Measurements from ENCODE around the gene MICAL2. TPM values are rescaled to one million over a fixed set of nuclear protein-coding genes. Genes with fewer than 3 reads are reported as not detected.

Gene MICAL2
- total RNA-seq, 1 donor from 2014 or later, result 20.8 TPM

DNA sequence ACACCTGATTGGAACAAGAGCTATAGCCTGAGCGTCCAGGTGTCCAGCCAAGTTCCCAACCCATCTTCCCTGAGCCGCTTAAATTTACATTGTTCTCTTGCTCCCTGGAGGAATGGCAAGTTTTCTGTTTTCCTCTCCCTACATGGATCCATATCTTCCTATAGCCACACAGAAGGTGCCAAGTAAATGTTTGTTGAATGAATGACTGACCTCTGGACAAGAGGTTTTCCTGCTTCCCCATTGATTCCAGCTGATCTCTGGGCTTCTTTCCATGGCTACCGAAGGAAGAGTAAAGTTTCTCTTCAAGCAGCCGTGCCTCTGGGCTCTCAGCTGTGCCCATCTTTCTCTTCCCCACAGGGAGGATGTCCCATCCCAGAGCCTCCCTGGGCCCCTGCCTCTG lies 107.5 kb downstream of the MICAL2 start:
- no peaks in the 10 kb centered on the region for H3K27me3 Mint-ChIP-seq (ENCODE audit: unreplicated experiment)
- H3K9me3 Mint-ChIP-seq (ENCODE audit: unreplicated experiment), result no peaks in the 10 kb centered on the region
- DNase-seq (ENCODE audit: extremely low spot score, unreplicated experiment), result no peak
- no peak overlapping the region for H3K27ac Mint-ChIP-seq (ENCODE audit: unreplicated experiment)
- H3K4me3 Mint-ChIP-seq (ENCODE audit: unreplicated experiment), result no peak overlapping the region
- TF ChIP-seq, protein P1, sequence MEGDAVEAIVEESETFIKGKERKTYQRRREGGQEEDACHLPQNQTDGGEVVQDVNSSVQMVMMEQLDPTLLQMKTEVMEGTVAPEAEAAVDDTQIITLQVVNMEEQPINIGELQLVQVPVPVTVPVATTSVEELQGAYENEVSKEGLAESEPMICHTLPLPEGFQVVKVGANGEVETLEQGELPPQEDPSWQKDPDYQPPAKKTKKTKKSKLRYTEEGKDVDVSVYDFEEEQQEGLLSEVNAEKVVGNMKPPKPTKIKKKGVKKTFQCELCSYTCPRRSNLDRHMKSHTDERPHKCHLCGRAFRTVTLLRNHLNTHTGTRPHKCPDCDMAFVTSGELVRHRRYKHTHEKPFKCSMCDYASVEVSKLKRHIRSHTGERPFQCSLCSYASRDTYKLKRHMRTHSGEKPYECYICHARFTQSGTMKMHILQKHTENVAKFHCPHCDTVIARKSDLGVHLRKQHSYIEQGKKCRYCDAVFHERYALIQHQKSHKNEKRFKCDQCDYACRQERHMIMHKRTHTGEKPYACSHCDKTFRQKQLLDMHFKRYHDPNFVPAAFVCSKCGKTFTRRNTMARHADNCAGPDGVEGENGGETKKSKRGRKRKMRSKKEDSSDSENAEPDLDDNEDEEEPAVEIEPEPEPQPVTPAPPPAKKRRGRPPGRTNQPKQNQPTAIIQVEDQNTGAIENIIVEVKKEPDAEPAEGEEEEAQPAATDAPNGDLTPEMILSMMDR (IDR thresholded peaks at IDR 0.05), result no peak
- H3K36me3 Mint-ChIP-seq (ENCODE audit: unreplicated experiment), result peaks cover 7% of the 10 kb centered on the region
- peaks cover 23% of the 10 kb centered on the region for H3K4me1 Mint-ChIP-seq (ENCODE audit: unreplicated experiment)

DNA sequence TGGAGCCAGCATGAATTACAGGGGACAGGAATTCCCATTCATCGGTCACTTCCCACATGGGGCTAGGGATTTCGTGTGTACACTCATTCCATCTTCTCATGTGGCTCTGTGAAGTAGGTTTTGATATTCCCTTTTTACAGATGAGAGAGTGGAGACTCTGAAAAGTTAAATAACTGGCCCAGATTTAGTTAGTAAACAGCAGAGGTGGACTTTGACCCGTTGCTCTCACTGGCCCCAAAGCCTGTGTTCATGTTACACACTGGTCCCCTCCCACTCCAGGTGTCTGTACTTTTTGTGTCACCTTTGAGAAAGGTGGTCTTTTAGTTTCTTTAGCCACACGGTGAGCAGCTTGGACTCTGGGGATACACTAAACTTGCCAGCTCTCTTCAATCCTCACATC lies 108.5 kb downstream of the MICAL2 start:
- H3K4me3 Mint-ChIP-seq (ENCODE audit: unreplicated experiment), result no peak overlapping the region
- no peaks in the 10 kb centered on the region for H3K27me3 Mint-ChIP-seq (ENCODE audit: unreplicated experiment)
- H3K9me3 Mint-ChIP-seq (ENCODE audit: unreplicated experiment), result no peaks in the 10 kb centered on the region
- H3K4me1 Mint-ChIP-seq (ENCODE audit: unreplicated experiment), result peaks cover 14% of the 10 kb centered on the region
- TF ChIP-seq, protein P1 (IDR thresholded peaks at IDR 0.05), result no peak
- no peak for DNase-seq (ENCODE audit: extremely low spot score, unreplicated experiment)
- H3K27ac Mint-ChIP-seq (ENCODE audit: unreplicated experiment), result no peak overlapping the region
- peaks cover 7% of the 10 kb centered on the region for H3K36me3 Mint-ChIP-seq (ENCODE audit: unreplicated experiment)

DNA sequence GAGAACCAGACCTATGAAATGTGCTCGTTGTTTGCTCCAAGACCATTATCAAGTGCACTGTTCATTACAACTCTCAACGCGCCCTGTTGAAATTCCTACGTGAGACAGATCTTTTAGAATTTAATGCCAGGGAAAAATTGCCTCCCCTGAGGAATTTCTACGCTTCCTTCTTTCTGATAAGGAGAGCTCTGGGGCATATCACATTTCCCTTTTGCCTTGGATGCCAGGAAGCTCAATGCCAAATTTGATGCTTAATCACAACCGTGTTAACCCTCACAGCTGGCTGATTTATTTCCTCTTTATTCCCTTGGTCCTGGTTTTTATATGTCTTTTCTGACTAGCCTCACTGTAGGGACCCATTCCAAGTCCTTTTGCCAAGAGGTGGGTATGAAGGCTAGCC lies 109.4 kb downstream of the MICAL2 start:
- peaks cover 18% of the 10 kb centered on the region for H3K4me1 Mint-ChIP-seq (ENCODE audit: unreplicated experiment)
- no peaks in the 10 kb centered on the region for H3K9me3 Mint-ChIP-seq (ENCODE audit: unreplicated experiment)
- H3K4me3 Mint-ChIP-seq (ENCODE audit: unreplicated experiment), result no peak overlapping the region
- DNase-seq (ENCODE audit: extremely low spot score, unreplicated experiment), result no peak
- H3K36me3 Mint-ChIP-seq (ENCODE audit: unreplicated experiment), result peaks cover 7% of the 10 kb centered on the region
- TF ChIP-seq, protein P1 (IDR thresholded peaks at IDR 0.05), result no peak
- no peak overlapping the region for H3K27ac Mint-ChIP-seq (ENCODE audit: unreplicated experiment)
- no peaks in the 10 kb centered on the region for H3K27me3 Mint-ChIP-seq (ENCODE audit: unreplicated experiment)

DNA sequence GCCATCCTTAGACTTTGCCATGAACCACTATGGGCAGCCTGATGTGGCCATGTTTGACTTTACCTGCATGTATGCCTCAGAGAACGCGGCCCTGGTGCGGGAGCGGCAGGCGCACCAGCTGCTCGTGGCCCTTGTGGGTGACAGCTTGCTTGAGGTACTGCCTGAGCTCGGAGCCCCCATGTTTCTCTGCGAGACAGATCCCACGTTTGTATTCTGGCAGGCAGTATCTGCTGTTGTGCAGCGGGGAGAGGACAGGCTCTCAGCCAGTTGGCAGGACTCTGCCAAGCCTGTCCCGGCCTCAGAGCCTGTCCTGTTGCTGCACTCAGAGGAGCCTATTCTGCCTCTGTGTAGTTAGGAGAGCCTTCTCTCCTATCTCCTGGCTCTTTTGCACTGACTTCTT lies 109.9 kb downstream of the MICAL2 start:
- Mint-ChIP-seq H3K27ac (ENCODE audit: unreplicated experiment) (no peak overlapping the region), H3K9me3 (ENCODE audit: unreplicated experiment) (no peaks in the 10 kb centered on the region), H3K4me3 (ENCODE audit: unreplicated experiment) (no peak overlapping the region), H3K4me1 (ENCODE audit: unreplicated experiment) (peaks cover 15% of the 10 kb centered on the region), H3K27me3 (ENCODE audit: unreplicated experiment) (no peaks in the 10 kb centered on the region), H3K36me3 (ENCODE audit: unreplicated experiment) (peaks cover 7% of the 10 kb centered on the region)
- no peak for DNase-seq (ENCODE audit: extremely low spot score, unreplicated experiment)
- TF ChIP-seq, protein P1 (IDR thresholded peaks at IDR 0.05), result no peak

DNA sequence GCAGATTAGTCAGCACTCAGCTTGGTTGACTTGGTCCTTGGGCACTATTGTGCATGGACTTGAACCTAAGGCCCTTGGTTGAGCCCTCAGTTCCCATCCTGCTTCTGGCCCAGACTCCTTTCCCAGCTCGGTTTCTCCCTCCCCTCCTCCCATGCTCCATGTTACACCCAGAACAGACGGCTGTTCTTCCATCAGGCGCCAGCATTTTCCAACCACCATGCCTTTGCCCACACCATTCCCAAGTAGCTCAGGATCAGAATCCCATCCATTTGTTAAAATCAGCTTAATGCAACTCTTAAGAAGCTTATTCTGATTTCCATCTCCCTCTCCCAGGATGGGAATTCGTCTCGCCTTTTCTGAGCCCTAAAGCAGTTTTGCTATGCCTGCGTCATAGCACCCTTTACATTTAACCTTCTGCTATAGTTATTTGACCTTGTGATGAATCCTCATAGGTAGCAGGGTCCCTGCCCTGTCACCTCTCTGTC lies 110.7 kb downstream of the MICAL2 start:
- DNase-seq (ENCODE audit: extremely low spot score, unreplicated experiment), result no peak
- Mint-ChIP-seq H3K27ac (ENCODE audit: unreplicated experiment) (no peak overlapping the region), H3K4me3 (ENCODE audit: unreplicated experiment) (no peak overlapping the region), H3K27me3 (ENCODE audit: unreplicated experiment) (no peaks in the 10 kb centered on the region), H3K4me1 (ENCODE audit: unreplicated experiment) (peaks cover 15% of the 10 kb centered on the region), H3K36me3 (ENCODE audit: unreplicated experiment) (peaks cover 7% of the 10 kb centered on the region), H3K9me3 (ENCODE audit: unreplicated experiment) (no peaks in the 10 kb centered on the region)
- TF ChIP-seq, protein P1 (IDR thresholded peaks at IDR 0.05), result no peak

Measured in osteocyte (in vitro differentiated cells).